Gastroesophageal sphincter (tissue), 3 donors: Measurements from ENCODE around the gene DOCK2.

Experiments used
- POLR2A ChIP-seq, 2 donors: fragments of 450-650 bp; IDR thresholded peaks; one replicate each; pipeline ENCODE4 v1.6.1; 2017; ENCODE audit warnings: antibody characterized with exemption in 2 of 2, mild to moderate bottlenecking in 2 of 2, moderate library complexity in 1 of 2
- POLR2AphosphoS5 ChIP-seq: sonication (generic); formaldehyde crosslinking; IDR thresholded peaks from one replicate; pipeline ENCODE4 v1.6.1; 2017; ENCODE audit warnings: antibody characterized with exemption
- TF ChIP-seq, protein P1 (sequence below), 4 experiments: fragments of 200-600 bp in 2 of 4; fragments of 450-650 bp in 2 of 4; sonication (generic) in 1 of 4; IDR thresholded peaks; one replicate each; pipeline ENCODE4 v1.5.1; 2017 to 2019; ENCODE audit warnings: antibody characterized with exemption in 4 of 4, mild to moderate bottlenecking in 2 of 4, moderate library complexity in 2 of 4

DNA sequence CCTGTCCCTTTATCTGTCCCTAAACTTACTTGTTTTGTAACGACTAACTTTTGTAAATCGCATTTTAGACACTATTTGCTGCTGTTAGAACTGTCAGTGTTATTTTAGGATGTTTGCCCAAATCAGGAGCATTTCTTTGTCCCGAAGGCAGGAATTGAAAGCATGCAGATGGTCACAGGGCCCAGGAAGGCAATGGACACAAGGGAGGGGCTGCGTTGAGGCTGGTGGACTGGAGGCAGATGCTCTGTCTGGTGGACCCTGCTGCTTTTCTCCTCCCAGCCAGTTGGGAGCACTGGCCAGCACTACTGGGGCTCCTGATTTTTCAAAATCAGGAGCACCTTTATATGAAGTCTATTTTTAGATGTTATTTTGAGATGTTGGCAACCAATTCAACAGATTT lies 31.7 kb downstream of the DOCK2 start:
- TF ChIP-seq, protein P1, sequence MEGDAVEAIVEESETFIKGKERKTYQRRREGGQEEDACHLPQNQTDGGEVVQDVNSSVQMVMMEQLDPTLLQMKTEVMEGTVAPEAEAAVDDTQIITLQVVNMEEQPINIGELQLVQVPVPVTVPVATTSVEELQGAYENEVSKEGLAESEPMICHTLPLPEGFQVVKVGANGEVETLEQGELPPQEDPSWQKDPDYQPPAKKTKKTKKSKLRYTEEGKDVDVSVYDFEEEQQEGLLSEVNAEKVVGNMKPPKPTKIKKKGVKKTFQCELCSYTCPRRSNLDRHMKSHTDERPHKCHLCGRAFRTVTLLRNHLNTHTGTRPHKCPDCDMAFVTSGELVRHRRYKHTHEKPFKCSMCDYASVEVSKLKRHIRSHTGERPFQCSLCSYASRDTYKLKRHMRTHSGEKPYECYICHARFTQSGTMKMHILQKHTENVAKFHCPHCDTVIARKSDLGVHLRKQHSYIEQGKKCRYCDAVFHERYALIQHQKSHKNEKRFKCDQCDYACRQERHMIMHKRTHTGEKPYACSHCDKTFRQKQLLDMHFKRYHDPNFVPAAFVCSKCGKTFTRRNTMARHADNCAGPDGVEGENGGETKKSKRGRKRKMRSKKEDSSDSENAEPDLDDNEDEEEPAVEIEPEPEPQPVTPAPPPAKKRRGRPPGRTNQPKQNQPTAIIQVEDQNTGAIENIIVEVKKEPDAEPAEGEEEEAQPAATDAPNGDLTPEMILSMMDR (IDR thresholded peaks at IDR 0.05) = no peak
- TF ChIP-seq POLR2AphosphoS5 = no peak
- no peak for TF ChIP-seq POLR2A (IDR thresholded peaks at IDR 0.05)
